K562 (cell line): ENCODE results near the gene TMEM187. TPM values are rescaled to one million over a fixed set of nuclear protein-coding genes. Genes with fewer than 3 reads are reported as not detected.

Experiments
- ATAC-seq: fragments of 200-7000 bp; cut with Tn5 transposase; 3 replicates; pipeline ENCODE4 v1.9.1; 2020; ENCODE audit warnings: moderate library complexity
- BruUV-seq: library from RNA; stranded (reverse); fragments of 400-500 nt; replicated peaks from 2 replicates; lab custom pipeline; 2021; lab: Mats Ljungman, UMichigan
- CTCF ChIA-PET: fragments of 300-600 bp; formaldehyde crosslinking; extraction: SDS; loops from one replicate; lab custom pipeline; 2021; ENCODE audit warnings: low intra/inter-chr PET ratio; lab: Yijun Ruan, JAX
- POLR2A ChIA-PET: fragments of 300-600, 350-650 bp; sonication (Branson Sonifier 250); formaldehyde crosslinking; extraction: SDS; loops from one replicate; lab custom pipeline; 2021; ENCODE audit warnings: antibody characterized with exemption, inconsistent platforms; lab: Yijun Ruan, JAX
- DNase-seq, 4 experiments: peaks; one replicate each; pipeline versions ENCODE4 v3.0.0 to v3.0.0-alpha.2; 2011 to 2018; ENCODE audit warnings: low spot score in 3 of 4, mixed read lengths in 3 of 4; ENCODE audit errors: extremely low read depth in 1 of 4
- FAIRE-seq: peaks from 2 replicates; lab custom pipeline; 2011; peaks lifted over from hg19 to GRCh38; lab: Jason Lieb, UNC
- H2AFZ ChIP-seq: 2 replicates; pipeline ENCODE4 v1.6.0; 2011; ENCODE audit warnings: low read depth, low read length, control low read depth, inconsistent platforms
- H3K27ac ChIP-seq: fragments of 200-600 bp; 3 replicates; pipeline ENCODE4 v1.8.0; 2011; ENCODE audit warnings: low read depth, mild to moderate bottlenecking, control low read depth, inconsistent platforms, low read length, moderate library complexity, mixed read lengths; ENCODE audit errors: extremely low read depth
- H3K27me3 ChIP-seq, 2 experiments: fragments of 300-600 bp in 1 of 2; 2 replicates in 1 of 2; 3 replicates in 1 of 2; pipeline versions ENCODE4 v1.6.0 to v1.8.0; 2011; ENCODE audit warnings: inconsistent platforms in 2 of 2, low read length in 2 of 2, mild to moderate bottlenecking in 1 of 2, mixed read lengths in 1 of 2, moderate library complexity in 1 of 2; ENCODE audit not compliant: control insufficient read depth in 2 of 2, insufficient read depth in 2 of 2
- H3K36me3 ChIP-seq: fragments of 300-600 bp; 3 replicates; pipeline ENCODE4 v1.8.0; 2011; ENCODE audit warnings: mild to moderate bottlenecking, low read length, inconsistent platforms; ENCODE audit not compliant: control insufficient read depth, insufficient read depth
- H3K4me1 ChIP-seq, 2 experiments: fragments of 200-600 bp in 1 of 2; replicated peaks in 1 of 2; 2 replicates in 1 of 2; 3 replicates in 1 of 2; pipeline versions ENCODE4 v1.5.1 to v1.8.0; 2011; ENCODE audit warnings: inconsistent platforms in 2 of 2, low read length in 2 of 2, mild to moderate bottlenecking in 1 of 2, mixed read lengths in 1 of 2, moderate library complexity in 1 of 2; ENCODE audit not compliant: control insufficient read depth in 2 of 2, insufficient read depth in 2 of 2
- H3K4me2 ChIP-seq: 2 replicates; pipeline ENCODE4 v1.6.1; 2011; ENCODE audit warnings: low read length, control low read depth, inconsistent platforms, mixed read lengths; ENCODE audit not compliant: insufficient read depth
- H3K4me3 ChIP-seq: fragments of 200-600 bp; sonication (generic), shearing (Covaris generic); 2 replicates; pipeline ENCODE4 v1.5.1; 2016; ENCODE audit warnings: control low read depth, inconsistent platforms
- H3K79me2 ChIP-seq: fragments of 200-600 bp; 3 replicates; pipeline ENCODE4 v1.8.0; 2011; ENCODE audit warnings: low read length, inconsistent platforms; ENCODE audit not compliant: control insufficient read depth, insufficient read depth
- H3K9ac ChIP-seq, 2 experiments: 2 replicates each; pipeline versions ENCODE4 v1.6.0 to v1.6.1; 2011; ENCODE audit warnings: low read depth in 2 of 2, low read length in 2 of 2, control low read depth in 1 of 2, inconsistent platforms in 1 of 2, mild to moderate bottlenecking in 1 of 2, mixed read lengths in 1 of 2; ENCODE audit not compliant: insufficient read depth in 1 of 2
- H3K9me1 ChIP-seq: one replicate; pipeline ENCODE4 v1.6.0; 2011; ENCODE audit warnings: inconsistent platforms, mild to moderate bottlenecking, low read length, moderate library complexity; ENCODE audit not compliant: control insufficient read depth, insufficient read depth
- H3K9me3 ChIP-seq: replicated peaks from 2 replicates; pipeline ENCODE4 v1.5.1; 2011; ENCODE audit warnings: low read depth, low read length, inconsistent platforms; ENCODE audit not compliant: control insufficient read depth, insufficient read depth
- H4K20me1 ChIP-seq: replicated peaks from 2 replicates; pipeline ENCODE4 v1.6.1; 2011; ENCODE audit warnings: low read length, inconsistent platforms, mixed read lengths; ENCODE audit not compliant: control insufficient read depth, insufficient read depth
- ELF2 ChIP-seq: fragments of 250-450 bp; sonication (Bioruptor Pico); IDR thresholded peaks from 2 replicates; pipeline ENCODE4 v1.5.0; 2021; ENCODE audit warnings: mild to moderate bottlenecking
- GABPA ChIP-seq: fragments of 200-800 bp; sonication (Bioruptor generic); conservative IDR thresholded peaks from 2 replicates; pipeline ENCODE4 v1.6.1; 2016; ENCODE audit warnings: low read depth, missing genetic modification characterization, missing compliant biosample characterization
- GABPB1 ChIP-seq: sonication (generic); formaldehyde crosslinking; IDR thresholded peaks from 2 replicates; pipeline ENCODE4 v1.8.0; 2022; ENCODE audit warnings: mild to moderate bottlenecking, missing genetic modification reagents
- HCFC1 ChIP-seq: IDR thresholded peaks from 2 replicates; pipeline ENCODE4 v1.6.1; 2012; ENCODE audit warnings: low read depth, low read length, improper control_type of control experiment
- HMGN3 ChIP-seq: IDR thresholded peaks from 2 replicates; pipeline ENCODE4 v1.6.1; 2011; ENCODE audit warnings: borderline replicate concordance, low read depth, mild to moderate bottlenecking, mixed read lengths, low read length; ENCODE audit not compliant: insufficient read length; ENCODE audit errors: extremely low read depth
- SIN3A ChIP-seq, 2 experiments: fragments of 150-350 bp in 1 of 2; IDR thresholded peaks; 2 replicates each; pipeline ENCODE4 v1.6.1; 2011 to 2016; ENCODE audit warnings: borderline replicate concordance in 2 of 2, low read depth in 2 of 2, low read length in 2 of 2, mild to moderate bottlenecking in 2 of 2, moderate library complexity in 2 of 2; ENCODE audit not compliant: control insufficient read depth in 1 of 2
- ZBTB7A ChIP-seq: IDR thresholded peaks from 2 replicates; pipeline ENCODE4 v1.6.1; 2011; ENCODE audit warnings: low read depth, mild to moderate bottlenecking, low read length, moderate library complexity, borderline replicate concordance; ENCODE audit not compliant: control insufficient read depth
- WGBS: fragments of 100-300 bp; shearing (Covaris generic); methylation state at CpG from one replicate; pipeline ENCODE4 v1.1.6; 2016; ENCODE audit warnings: low coverage, mixed read lengths; ENCODE audit not compliant: insufficient coverage; ENCODE audit errors: missing lambda C conversion rate; 5-methylcytosine and 5-hydroxymethylcytosine counted together
- in situ Hi-C: fragments of 300-500 bp; cut with MboI; formaldehyde crosslinking; loops from 4 replicates; pipeline ENCODE4 v1.15.0; 2018; ENCODE audit warnings: inconsistent platforms, mixed read lengths
- intact Hi-C: fragments of 100-400 bp; cut with micrococcal nuclease; formaldehyde crosslinking; loops from 2 replicates; pipeline ENCODE4 v1.14.2; 2022
- polyA plus RNA-seq, 8 experiments: library from polyadenylated mRNA; depleted of rRNA in 4 of 8; stranded (reverse) in 5 of 8; unstranded in 3 of 8; fragments of >200 nt; fragmentation: Nextera tagmentation in 2 of 8; fragmentation: Illumina TruSeq in 1 of 8; extraction: Ambion mirVana in 2 of 8; extraction: Trizol in 1 of 8; gene quantifications; 2 replicates each; pipeline versions ENCODE4 v1.2.1 to v1.2.3, GENCODE V29; 2011 to 2014; ENCODE audit warnings: inconsistent platforms in 1 of 8, missing spikeins in 1 of 8
- total RNA-seq, 7 experiments: library from RNA; depleted of rRNA in 6 of 7; stranded (reverse); fragments of >200 nt in 6 of 7; fragmentation: Illumina TruSeq in 2 of 7; extraction: Trizol in 2 of 7; gene quantifications; 2 replicates each; pipeline versions ENCODE4 v1.2.1 to v1.2.3, GENCODE V29; 2011 to 2021; ENCODE audit warnings: low replicate concordance in 1 of 7
- TF ChIP-seq, protein P1 (sequence below): fragments of 200-800 bp; sonication (Bioruptor generic); IDR thresholded peaks from 2 replicates; pipeline ENCODE4 v1.6.1; 2017; ENCODE audit warnings: missing genetic modification characterization, missing compliant biosample characterization
- TF ChIP-seq, protein P2 (sequence below): fragments of 450-650 bp; IDR thresholded peaks from 2 replicates; pipeline ENCODE4 v1.6.1; 2017; ENCODE audit warnings: antibody characterized with exemption, mild to moderate bottlenecking
- TF ChIP-seq, protein P3 (sequence below): fragments of 200-800 bp; sonication (Bioruptor generic); IDR thresholded peaks from 2 replicates; pipeline ENCODE4 v1.6.1; 2017; ENCODE audit warnings: missing genetic modification characterization, missing compliant biosample characterization

TMEM187 gene
- total and polyA plus RNA-seq, 9 of the 15 experiments (the other 6 are each of a cell fraction or from before 2014, with no cell fraction given) = 0.13 to 6.4 (median 1.6) TPM

DNA sequence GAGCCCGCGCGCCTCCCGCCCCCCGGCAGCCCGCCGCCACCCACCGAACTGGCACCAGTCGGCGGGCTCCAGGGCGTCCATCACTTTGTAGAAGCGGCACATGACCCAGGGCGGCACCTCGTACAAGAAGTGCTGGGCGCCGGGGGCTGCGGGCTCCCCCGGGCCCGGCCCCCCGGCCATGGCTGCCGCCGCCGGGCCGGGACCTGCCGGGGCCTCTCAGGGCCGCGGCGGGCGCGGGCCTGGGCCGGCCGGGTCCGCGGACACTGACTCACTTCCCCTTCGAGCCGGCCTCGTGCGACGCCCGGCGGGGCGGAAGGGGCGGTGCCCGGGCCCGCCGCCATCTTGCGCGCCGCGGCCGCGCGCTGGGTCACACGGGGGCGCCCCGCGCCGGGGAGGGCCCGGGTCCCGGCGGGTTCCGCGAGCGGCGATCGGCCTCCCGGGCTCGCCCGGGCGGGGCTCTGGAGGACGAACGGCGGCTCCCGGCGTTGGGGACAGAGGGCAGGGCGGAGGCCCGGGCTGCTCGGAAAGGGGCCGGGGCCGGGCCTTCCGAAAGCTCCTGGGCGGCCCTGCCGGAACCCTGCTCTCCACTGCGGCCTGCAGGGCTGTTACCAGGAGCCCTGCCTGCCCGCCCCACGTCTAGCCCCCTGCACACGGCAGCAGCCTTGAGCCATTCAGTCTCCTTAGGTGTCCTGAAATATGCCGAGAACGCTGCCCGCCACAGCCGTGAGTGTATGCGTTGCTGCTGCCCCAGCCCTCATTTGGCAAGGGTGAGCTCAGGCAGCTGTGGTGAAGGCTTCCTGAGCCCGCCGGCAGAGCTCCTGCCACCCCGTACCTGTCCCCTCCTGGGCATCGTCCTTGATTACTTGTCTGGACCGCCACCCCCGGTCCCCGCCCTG is 47.3 kb downstream of the TMEM187 start, which contains the start of gene IRAK1:
TSS of gene IRAK1 (minus strand) at position 270 of the 896 bp plus-strand sequence. CDS start at position 180, 90 bp downstream.
- Histone ChIP-seq H3K4me1 (peaks cover 21 to 83% of the 10 kb centered on the region in 2 experiments), H3K9ac (peak within 1 kb of the TSS; percentile 95 to 99), H3K4me3 (peak within 1 kb of the TSS; percentile 81), H4K20me1 (no peaks in the 10 kb centered on the region), H3K79me2 (peaks cover 59% of the 10 kb centered on the region), H3K27ac (peak within 1 kb of the TSS; percentile 93), H3K9me1 (no peaks in the 10 kb centered on the region), H3K9me3 (no peaks in the 10 kb centered on the region), H3K36me3 (peaks cover 47% of the 10 kb centered on the region), H3K4me2 (peak within 1 kb of the TSS; percentile 92), H2AFZ (peak within 1 kb of the TSS; percentile 15; the same call in 1 of the 2 replicates), H3K27me3 (no peaks in the 10 kb centered on the region)
- intact Hi-C loops = loop anchor here (2.0 to 5.0 kb wide), 2 partner anchors 49 to 72 kb away; partner anchors contain the start of gene HCFC1
- no TSS peak for BruUV-seq
- no peak for FAIRE-seq
- peak; percentile 82 to 86 (median 86) for DNase-seq
- peak; percentile 74 for ATAC-seq
- CTCF ChIA-PET = interaction anchor here (0.6 to 1.0 kb wide), 2 partner anchors 45 to 73 kb away, joined by 5 to 6 read pairs; no protein-coding TSS in a partner anchor
- under 1% methylated on average over 25 of the region's 99 CpGs for WGBS
- in situ Hi-C loops = no loop called here
- POLR2A ChIA-PET = interaction anchor here (0.6 to 2.1 kb wide), 11 partner anchors 10 to 1083 kb away, joined by 3 to 11 read pairs (median 3); partner anchors contain the start of gene HCFC1
- TF ChIP-seq ELF2 (CRISPR knock-in tag) (no peak), HCFC1 (peak; percentile 47; the same call in 1 of the 2 replicates), SIN3A (IDR thresholded peaks at IDR 0.05; ENCODE audit: borderline replicate concordance in 2 of 2, control insufficient read depth in 1 of 2, low read depth in 2 of 2, low read length in 2 of 2) (peak; percentile 38 to 87; a peak in 1 of 4 replicates), GABPB1 (CRISPR knock-in tag) (0 out of 2 replicates have a peak, but pooled peaks have one; percentile 21), GABPA (tag) (peak; percentile 89), ZBTB7A (peak; percentile 29; the same call in 1 of the 2 replicates), HMGN3 (peak; percentile 29)
- TF ChIP-seq, protein P1, sequence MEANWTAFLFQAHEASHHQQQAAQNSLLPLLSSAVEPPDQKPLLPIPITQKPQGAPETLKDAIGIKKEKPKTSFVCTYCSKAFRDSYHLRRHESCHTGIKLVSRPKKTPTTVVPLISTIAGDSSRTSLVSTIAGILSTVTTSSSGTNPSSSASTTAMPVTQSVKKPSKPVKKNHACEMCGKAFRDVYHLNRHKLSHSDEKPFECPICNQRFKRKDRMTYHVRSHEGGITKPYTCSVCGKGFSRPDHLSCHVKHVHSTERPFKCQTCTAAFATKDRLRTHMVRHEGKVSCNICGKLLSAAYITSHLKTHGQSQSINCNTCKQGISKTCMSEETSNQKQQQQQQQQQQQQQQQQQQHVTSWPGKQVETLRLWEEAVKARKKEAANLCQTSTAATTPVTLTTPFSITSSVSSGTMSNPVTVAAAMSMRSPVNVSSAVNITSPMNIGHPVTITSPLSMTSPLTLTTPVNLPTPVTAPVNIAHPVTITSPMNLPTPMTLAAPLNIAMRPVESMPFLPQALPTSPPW (CRISPR knock-in tag) = peak; percentile 77
- TF ChIP-seq, protein P2, sequence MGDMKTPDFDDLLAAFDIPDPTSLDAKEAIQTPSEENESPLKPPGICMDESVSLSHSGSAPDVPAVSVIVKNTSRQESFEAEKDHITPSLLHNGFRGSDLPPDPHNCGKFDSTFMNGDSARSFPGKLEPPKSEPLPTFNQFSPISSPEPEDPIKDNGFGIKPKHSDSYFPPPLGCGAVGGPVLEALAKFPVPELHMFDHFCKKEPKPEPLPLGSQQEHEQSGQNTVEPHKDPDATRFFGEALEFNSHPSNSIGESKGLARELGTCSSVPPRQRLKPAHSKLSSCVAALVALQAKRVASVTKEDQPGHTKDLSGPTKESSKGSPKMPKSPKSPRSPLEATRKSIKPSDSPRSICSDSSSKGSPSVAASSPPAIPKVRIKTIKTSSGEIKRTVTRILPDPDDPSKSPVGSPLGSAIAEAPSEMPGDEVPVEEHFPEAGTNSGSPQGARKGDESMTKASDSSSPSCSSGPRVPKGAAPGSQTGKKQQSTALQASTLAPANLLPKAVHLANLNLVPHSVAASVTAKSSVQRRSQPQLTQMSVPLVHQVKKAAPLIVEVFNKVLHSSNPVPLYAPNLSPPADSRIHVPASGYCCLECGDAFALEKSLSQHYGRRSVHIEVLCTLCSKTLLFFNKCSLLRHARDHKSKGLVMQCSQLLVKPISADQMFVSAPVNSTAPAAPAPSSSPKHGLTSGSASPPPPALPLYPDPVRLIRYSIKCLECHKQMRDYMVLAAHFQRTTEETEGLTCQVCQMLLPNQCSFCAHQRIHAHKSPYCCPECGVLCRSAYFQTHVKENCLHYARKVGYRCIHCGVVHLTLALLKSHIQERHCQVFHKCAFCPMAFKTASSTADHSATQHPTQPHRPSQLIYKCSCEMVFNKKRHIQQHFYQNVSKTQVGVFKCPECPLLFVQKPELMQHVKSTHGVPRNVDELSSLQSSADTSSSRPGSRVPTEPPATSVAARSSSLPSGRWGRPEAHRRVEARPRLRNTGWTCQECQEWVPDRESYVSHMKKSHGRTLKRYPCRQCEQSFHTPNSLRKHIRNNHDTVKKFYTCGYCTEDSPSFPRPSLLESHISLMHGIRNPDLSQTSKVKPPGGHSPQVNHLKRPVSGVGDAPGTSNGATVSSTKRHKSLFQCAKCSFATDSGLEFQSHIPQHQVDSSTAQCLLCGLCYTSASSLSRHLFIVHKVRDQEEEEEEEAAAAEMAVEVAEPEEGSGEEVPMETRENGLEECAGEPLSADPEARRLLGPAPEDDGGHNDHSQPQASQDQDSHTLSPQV = 0 out of 2 replicates have a peak, but pooled peaks have one; percentile 22
- TF ChIP-seq, protein P3, sequence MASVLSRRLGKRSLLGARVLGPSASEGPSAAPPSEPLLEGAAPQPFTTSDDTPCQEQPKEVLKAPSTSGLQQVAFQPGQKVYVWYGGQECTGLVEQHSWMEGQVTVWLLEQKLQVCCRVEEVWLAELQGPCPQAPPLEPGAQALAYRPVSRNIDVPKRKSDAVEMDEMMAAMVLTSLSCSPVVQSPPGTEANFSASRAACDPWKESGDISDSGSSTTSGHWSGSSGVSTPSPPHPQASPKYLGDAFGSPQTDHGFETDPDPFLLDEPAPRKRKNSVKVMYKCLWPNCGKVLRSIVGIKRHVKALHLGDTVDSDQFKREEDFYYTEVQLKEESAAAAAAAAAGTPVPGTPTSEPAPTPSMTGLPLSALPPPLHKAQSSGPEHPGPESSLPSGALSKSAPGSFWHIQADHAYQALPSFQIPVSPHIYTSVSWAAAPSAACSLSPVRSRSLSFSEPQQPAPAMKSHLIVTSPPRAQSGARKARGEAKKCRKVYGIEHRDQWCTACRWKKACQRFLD = 0 out of 2 replicates have a peak, but pooled peaks have one; percentile 39
